Mesendoderm (in vitro differentiated cells): Measurements from ENCODE around the gene ARHGAP6.
A peak's percentile ranks its signal among the peaks of the same experiment; 100 is the strongest.
"Not testable (repeated sequence)": the region's sequence is repeated elsewhere in the genome, so short reads cannot be mapped to it uniquely, and the experiment has no call there.

ENCODE experiments used
- DNase-seq: peaks from one replicate; pipeline ENCODE4 v3.0.0; 2013
- H2AK5ac ChIP-seq: 2 replicates; pipeline ENCODE4 v1.6.1; 2013; ENCODE audit warnings: low read length, inconsistent platforms
- H2BK120ac ChIP-seq: 2 replicates; pipeline ENCODE4 v1.6.1; 2013; ENCODE audit warnings: low read depth, mild to moderate bottlenecking, low read length, moderate library complexity, mixed read lengths
- H2BK15ac ChIP-seq: replicated peaks from 2 replicates; pipeline ENCODE4 v1.6.1; 2013; ENCODE audit warnings: low read depth, mild to moderate bottlenecking, moderate library complexity
- H2BK5ac ChIP-seq: 2 replicates; pipeline ENCODE4 v1.6.1; 2013; ENCODE audit warnings: low read length, inconsistent platforms
- H3K18ac ChIP-seq: 2 replicates; pipeline ENCODE4 v1.6.1; 2013; ENCODE audit warnings: mild to moderate bottlenecking, low read length, mixed read lengths
- H3K23ac ChIP-seq: one replicate; pipeline ENCODE4 v1.6.1; 2013; ENCODE audit warnings: low read length
- H3K27ac ChIP-seq: 2 replicates; pipeline ENCODE4 v1.5.1; 2013; ENCODE audit warnings: low read depth, mild to moderate bottlenecking, inconsistent platforms, low read length, moderate library complexity
- H3K27me3 ChIP-seq: 2 replicates; pipeline ENCODE4 v1.6.1; 2013; ENCODE audit warnings: low read length, control low read depth, mild to moderate bottlenecking, inconsistent platforms; ENCODE audit not compliant: insufficient read depth, poor library complexity
- H3K36me3 ChIP-seq: 2 replicates; pipeline ENCODE4 v1.6.1; 2013; ENCODE audit warnings: low read length, inconsistent platforms; ENCODE audit not compliant: control insufficient read depth, insufficient read depth
- H3K4ac ChIP-seq: one replicate; pipeline ENCODE4 v1.6.1; 2013; ENCODE audit warnings: low read depth, mild to moderate bottlenecking, low read length, moderate library complexity
- H3K4me1 ChIP-seq: 2 replicates; pipeline ENCODE4 v1.6.1; 2013; ENCODE audit warnings: low read depth, low read length, inconsistent platforms; ENCODE audit not compliant: control insufficient read depth
- H3K4me2 ChIP-seq: 2 replicates; pipeline ENCODE4 v1.6.1; 2013; ENCODE audit warnings: low read length
- H3K4me3 ChIP-seq: 2 replicates; pipeline ENCODE4 v1.5.1; 2013; ENCODE audit warnings: mild to moderate bottlenecking, low read length
- H3K56ac ChIP-seq: one replicate; pipeline ENCODE4 v1.6.1; 2013; ENCODE audit warnings: low read length
- H3K79me1 ChIP-seq: 2 replicates; pipeline ENCODE4 v1.6.1; 2013; ENCODE audit warnings: low read length, inconsistent platforms
- H3K79me2 ChIP-seq: 2 replicates; pipeline ENCODE4 v1.6.1; 2013; ENCODE audit warnings: mild to moderate bottlenecking, low read length; ENCODE audit not compliant: control insufficient read depth, insufficient read depth
- H3K9ac ChIP-seq: 2 replicates; pipeline ENCODE4 v1.6.1; 2013; ENCODE audit warnings: low read length, inconsistent platforms
- H4K5ac ChIP-seq: one replicate; pipeline ENCODE4 v1.6.1; 2013; ENCODE audit warnings: low read length
- H4K8ac ChIP-seq: one replicate; pipeline ENCODE4 v1.6.1; 2013; ENCODE audit warnings: low read depth, mild to moderate bottlenecking, control low read depth, low read length, moderate library complexity
- WGBS: extraction: QIAGEN DNeasy Blood & Tissue Kit; methylation state at CpG from one replicate; pipeline ENCODE4 v1.1.7; 2013; ENCODE audit warnings: low lambda C conversion rate, missing lambda C conversion rate; ENCODE audit not compliant: insufficient coverage; ENCODE audit errors: extremely low coverage; 5-methylcytosine and 5-hydroxymethylcytosine counted together

Gene ARHGAP6

DNA sequence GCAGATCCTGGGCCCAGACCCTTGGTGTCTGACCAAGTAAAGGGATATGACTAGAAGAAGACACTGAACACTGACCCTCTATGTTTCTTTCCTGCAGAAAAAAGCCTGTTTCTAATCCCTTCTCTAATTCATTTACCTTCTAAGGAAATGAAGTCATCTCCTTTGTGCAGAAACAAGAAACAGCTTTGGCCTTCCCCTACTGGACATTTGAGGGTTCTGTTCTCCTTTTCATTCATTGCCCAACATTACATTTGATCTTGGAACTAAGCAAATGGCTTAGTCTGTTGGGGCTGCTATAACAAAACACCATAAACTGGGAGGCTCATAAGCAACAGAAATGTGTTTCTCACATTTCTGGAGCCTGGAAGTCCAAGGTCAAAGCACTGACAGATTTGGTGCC lies 534.6 kb downstream of the ARHGAP6 start:
- H4K8ac ChIP-seq: no peak overlapping the region
- no peak overlapping the region for H3K4ac ChIP-seq
- no peaks in the 10 kb centered on the region for H3K79me1 ChIP-seq
- no peak overlapping the region for H3K27ac ChIP-seq
- H3K79me2 ChIP-seq: no peaks in the 10 kb centered on the region
- no peak for DNase-seq
- H2AK5ac ChIP-seq: no peak overlapping the region
- H3K9ac ChIP-seq: no peak overlapping the region
- no peak overlapping the region for H3K4me2 ChIP-seq
- no peaks in the 10 kb centered on the region for H3K27me3 ChIP-seq
- no peaks in the 10 kb centered on the region for H3K4me1 ChIP-seq
- no peak overlapping the region for H4K5ac ChIP-seq
- H3K4me3 ChIP-seq: no peak overlapping the region
- H3K36me3 ChIP-seq: no peaks in the 10 kb centered on the region
- no peak overlapping the region for H2BK15ac ChIP-seq
- no peak overlapping the region for H3K23ac ChIP-seq
- H2BK120ac ChIP-seq: no peak overlapping the region
- H3K18ac ChIP-seq: no peak overlapping the region
- H3K56ac ChIP-seq: no peak overlapping the region
- H2BK5ac ChIP-seq: no peak overlapping the region

DNA sequence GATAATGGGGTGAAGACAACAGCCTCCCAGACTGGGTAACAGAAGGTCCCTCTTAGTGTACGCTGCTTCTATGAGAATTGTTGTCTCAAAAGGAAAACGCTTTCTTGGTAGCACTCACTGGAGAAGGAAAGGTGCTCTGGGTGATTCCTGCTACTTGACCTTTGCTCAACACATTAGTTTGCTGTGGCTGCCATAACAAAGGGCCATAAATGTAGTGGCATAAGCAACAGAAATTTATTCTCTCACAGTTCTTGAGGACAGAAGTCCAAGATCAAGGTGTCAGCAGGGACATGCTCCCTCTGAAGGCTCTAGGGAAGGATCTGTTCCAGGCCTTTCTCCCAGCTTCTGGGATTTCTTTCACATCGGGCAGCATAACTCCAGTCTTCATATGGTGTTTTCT lies 535.6 kb downstream of the ARHGAP6 start:
- H3K27ac ChIP-seq: no peak overlapping the region
- no CpG with 5 or more reads among the region's 3 CpGs for WGBS

DNA sequence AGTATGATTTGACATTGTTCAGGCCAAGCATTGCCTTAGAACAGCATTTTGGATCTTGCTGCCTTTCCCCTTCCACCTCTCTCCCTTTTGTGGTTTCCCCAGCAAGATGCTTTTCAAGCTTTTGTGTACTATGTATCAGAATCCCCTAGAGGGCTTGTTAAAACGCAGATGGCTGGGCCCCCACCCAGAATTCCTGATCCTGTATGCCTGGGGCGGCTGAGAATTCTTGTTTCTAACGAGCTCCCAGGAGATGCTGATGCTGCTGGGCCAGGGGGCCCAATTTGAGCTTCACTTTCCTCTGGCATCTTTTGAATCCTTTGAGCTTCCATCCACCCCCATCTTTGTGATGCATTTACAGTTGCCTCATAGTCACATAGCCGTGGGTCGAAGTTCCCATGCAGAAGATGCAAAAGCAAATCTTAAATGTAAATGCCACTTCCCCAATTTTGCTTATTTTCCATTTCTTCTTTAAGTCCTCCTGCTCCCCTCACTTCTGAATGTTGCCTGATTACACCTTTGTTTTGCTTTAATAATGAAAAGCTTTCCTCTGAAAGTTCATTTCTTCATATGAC lies 536.1 kb downstream of the ARHGAP6 start:
- no CpG with 5 or more reads among the region's 5 CpGs for WGBS
- Histone ChIP-seq H3K18ac (no peak overlapping the region), H3K79me1 (no peaks in the 10 kb centered on the region), H3K4me1 (no peaks in the 10 kb centered on the region), H2BK5ac (no peak overlapping the region), H3K56ac (no peak overlapping the region), H3K4ac (no peak overlapping the region), H3K4me3 (no peak overlapping the region), H3K36me3 (no peaks in the 10 kb centered on the region), H4K8ac (no peak overlapping the region), H3K9ac (no peak overlapping the region), H2BK120ac (no peak overlapping the region), H3K23ac (no peak overlapping the region), H3K4me2 (no peak overlapping the region), H2BK15ac (no peak overlapping the region), H3K79me2 (no peaks in the 10 kb centered on the region), H2AK5ac (no peak overlapping the region), H4K5ac (no peak overlapping the region), H3K27ac (no peak overlapping the region), H3K27me3 (no peaks in the 10 kb centered on the region)
- DNase-seq: peak; percentile 22

More for the DNA sequence above, 535.6 kb downstream of the ARHGAP6 start:
- Histone ChIP-seq H3K23ac (no peak overlapping the region), H3K4me3 (no peak overlapping the region), H2AK5ac (no peak overlapping the region), H3K4ac (no peak overlapping the region), H3K79me1 (no peaks in the 10 kb centered on the region), H3K4me2 (no peak overlapping the region), H2BK5ac (no peak overlapping the region), H3K9ac (no peak overlapping the region), H3K4me1 (no peaks in the 10 kb centered on the region), H3K36me3 (no peaks in the 10 kb centered on the region), H2BK15ac (no peak overlapping the region), H3K18ac (no peak overlapping the region), H3K27me3 (no peaks in the 10 kb centered on the region), H4K5ac (no peak overlapping the region), H3K79me2 (no peaks in the 10 kb centered on the region), H2BK120ac (no peak overlapping the region), H3K56ac (no peak overlapping the region), H4K8ac (no peak overlapping the region)
- no peak for DNase-seq

GRCh38 chrX:11125060-11125459 lies 540.7 kb downstream of the ARHGAP6 start:
- no peak for DNase-seq
- Histone ChIP-seq H3K9ac (no peak overlapping the region), H3K4ac (no peak overlapping the region), H3K79me1 (no peaks in the 10 kb centered on the region), H3K56ac (no peak overlapping the region), H2BK120ac (no peak overlapping the region), H3K18ac (no peak overlapping the region), H4K5ac (no peak overlapping the region), H4K8ac (no peak overlapping the region), H2BK15ac (no peak overlapping the region), H2BK5ac (no peak overlapping the region), H3K4me1 (no peaks in the 10 kb centered on the region), H3K79me2 (no peaks in the 10 kb centered on the region), H3K4me3 (no peak overlapping the region), H3K27me3 (no peaks in the 10 kb centered on the region), H3K4me2 (no peak overlapping the region), H3K23ac (no peak overlapping the region), H3K27ac (no peak overlapping the region), H3K36me3 (no peaks in the 10 kb centered on the region), H2AK5ac (no peak overlapping the region)
- no CpG with 5 or more reads among the region's 5 CpGs for WGBS

DNA sequence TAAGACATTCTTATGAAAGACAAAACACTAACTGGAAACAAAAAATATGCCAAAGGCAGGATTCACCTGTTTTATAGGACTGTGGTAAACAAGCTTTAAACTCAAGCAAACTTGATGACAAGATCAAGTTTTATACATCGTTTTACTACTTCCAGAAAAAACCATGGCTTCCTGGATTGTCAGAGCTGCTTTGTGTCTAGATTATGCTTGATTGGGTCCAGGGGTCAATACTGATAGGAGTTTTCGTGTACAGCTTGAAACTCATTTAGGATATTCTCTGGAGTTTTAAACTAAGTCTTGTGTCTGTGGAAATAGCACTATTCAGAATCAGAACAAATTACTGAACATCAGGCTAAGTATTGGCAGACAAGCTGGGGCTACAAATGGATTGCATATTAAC lies 541.6 kb downstream of the ARHGAP6 start:
- Histone ChIP-seq H3K23ac (no peak overlapping the region), H3K56ac (no peak overlapping the region), H3K4me3 (no peak overlapping the region), H3K79me2 (no peaks in the 10 kb centered on the region), H4K5ac (no peak overlapping the region), H3K27ac (no peak overlapping the region), H2BK120ac (no peak overlapping the region), H3K4me2 (no peak overlapping the region), H3K27me3 (no peaks in the 10 kb centered on the region), H4K8ac (no peak overlapping the region), H3K36me3 (no peaks in the 10 kb centered on the region), H2BK15ac (no peak overlapping the region), H3K4me1 (no peaks in the 10 kb centered on the region), H2AK5ac (no peak overlapping the region), H3K18ac (no peak overlapping the region), H2BK5ac (no peak overlapping the region), H3K4ac (no peak overlapping the region), H3K79me1 (no peaks in the 10 kb centered on the region), H3K9ac (no peak overlapping the region)
- no CpG with 5 or more reads among the region's 2 CpGs for WGBS
- no peak for DNase-seq

GRCh38 chrX:11123087-11123486 lies 542.6 kb downstream of the ARHGAP6 start:
- not testable (repeated sequence) for H3K4ac ChIP-seq, H3K79me2 ChIP-seq, H3K36me3 ChIP-seq, H2BK15ac ChIP-seq, H4K8ac ChIP-seq, H4K5ac ChIP-seq, H2AK5ac ChIP-seq, H3K4me2 ChIP-seq, H3K18ac ChIP-seq, H3K56ac ChIP-seq, DNase-seq, H3K23ac ChIP-seq, H3K4me3 ChIP-seq, H2BK5ac ChIP-seq, H3K27me3 ChIP-seq, H3K27ac ChIP-seq, H3K79me1 ChIP-seq, H3K9ac ChIP-seq, H3K4me1 ChIP-seq, H2BK120ac ChIP-seq
- no CpG with 5 or more reads among the region's 6 CpGs for WGBS
